Measurements from ENCODE around the gene SNX24.

DNA sequence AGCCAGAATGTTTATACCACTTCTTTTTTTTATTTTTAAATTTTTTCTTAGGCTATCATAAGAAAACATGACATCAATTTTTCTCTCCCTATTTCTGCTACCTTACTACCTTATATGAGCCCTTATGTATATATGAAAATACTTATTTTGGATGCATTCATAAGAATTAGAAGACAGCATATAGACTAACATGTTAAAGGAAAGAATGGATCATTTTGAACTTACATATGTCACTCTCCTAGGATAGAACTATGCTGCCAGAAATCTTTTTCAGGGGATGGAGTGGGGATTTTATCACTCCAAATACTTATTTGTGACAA lies 51.8 kb downstream of the SNX24 start:
- TF ChIP-seq, protein P1, sequence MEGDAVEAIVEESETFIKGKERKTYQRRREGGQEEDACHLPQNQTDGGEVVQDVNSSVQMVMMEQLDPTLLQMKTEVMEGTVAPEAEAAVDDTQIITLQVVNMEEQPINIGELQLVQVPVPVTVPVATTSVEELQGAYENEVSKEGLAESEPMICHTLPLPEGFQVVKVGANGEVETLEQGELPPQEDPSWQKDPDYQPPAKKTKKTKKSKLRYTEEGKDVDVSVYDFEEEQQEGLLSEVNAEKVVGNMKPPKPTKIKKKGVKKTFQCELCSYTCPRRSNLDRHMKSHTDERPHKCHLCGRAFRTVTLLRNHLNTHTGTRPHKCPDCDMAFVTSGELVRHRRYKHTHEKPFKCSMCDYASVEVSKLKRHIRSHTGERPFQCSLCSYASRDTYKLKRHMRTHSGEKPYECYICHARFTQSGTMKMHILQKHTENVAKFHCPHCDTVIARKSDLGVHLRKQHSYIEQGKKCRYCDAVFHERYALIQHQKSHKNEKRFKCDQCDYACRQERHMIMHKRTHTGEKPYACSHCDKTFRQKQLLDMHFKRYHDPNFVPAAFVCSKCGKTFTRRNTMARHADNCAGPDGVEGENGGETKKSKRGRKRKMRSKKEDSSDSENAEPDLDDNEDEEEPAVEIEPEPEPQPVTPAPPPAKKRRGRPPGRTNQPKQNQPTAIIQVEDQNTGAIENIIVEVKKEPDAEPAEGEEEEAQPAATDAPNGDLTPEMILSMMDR (IDR thresholded peaks at IDR 0.05; ENCODE audit: borderline replicate concordance, extremely low read depth, low read length, poor library complexity, severe bottlenecking), result no peak
- TF ChIP-seq EZH2 (IDR thresholded peaks at IDR 0.05; ENCODE audit: borderline replicate concordance, low read depth, low read length, severe bottlenecking), result no peak

All from DND-41 (cell line).